IPS-18a (cell line): ENCODE results near the gene OPA3.

Source experiments
- H3K27ac ChIP-seq: one replicate; pipeline ENCODE4 v1.5.1; 2013; ENCODE audit warnings: low read length
- H3K27me3 ChIP-seq: one replicate; pipeline ENCODE4 v1.6.1; 2013; ENCODE audit warnings: mild to moderate bottlenecking, low read length; ENCODE audit not compliant: control insufficient read depth, insufficient read depth
- H3K36me3 ChIP-seq: one replicate; pipeline ENCODE4 v1.6.1; 2013; ENCODE audit warnings: low read depth, low read length; ENCODE audit not compliant: control insufficient read depth
- H3K4me1 ChIP-seq: one replicate; pipeline ENCODE4 v1.6.1; 2013; ENCODE audit warnings: low read depth, low read length; ENCODE audit not compliant: control insufficient read depth
- H3K4me3 ChIP-seq: one replicate; pipeline ENCODE4 v1.5.1; 2013; ENCODE audit warnings: low read length
- H3K9ac ChIP-seq: one replicate; pipeline ENCODE4 v1.6.1; 2013; ENCODE audit warnings: mild to moderate bottlenecking, low read length, moderate library complexity
- H3K9me3 ChIP-seq: one replicate; pipeline ENCODE4 v1.6.1; 2013; ENCODE audit warnings: low read depth, low read length; ENCODE audit not compliant: control insufficient read depth

The OPA3 gene

GRCh38 chr19:45506246-45506988, 78.2 kb downstream of the OPA3 start:
- no peaks in the 10 kb centered on the region for H3K36me3 ChIP-seq
- no peaks in the 10 kb centered on the region for H3K9me3 ChIP-seq
- no peak overlapping the region for H3K27ac ChIP-seq
- H3K9ac ChIP-seq, result peak overlapping the region; percentile 88
- peaks cover 15% of the 10 kb centered on the region for H3K4me1 ChIP-seq
- peak overlapping the region; percentile 83 for H3K4me3 ChIP-seq
- no peaks in the 10 kb centered on the region for H3K27me3 ChIP-seq

- H3K36me3 ChIP-seq, result no peaks in the 10 kb centered on the region
- H3K4me1 ChIP-seq, result peaks cover 20% of the 10 kb centered on the region
- peak overlapping the region; percentile 36 for H3K9ac ChIP-seq
- peak overlapping the region; percentile 83 for H3K4me3 ChIP-seq
- H3K27ac ChIP-seq, result no peak overlapping the region
- H3K27me3 ChIP-seq, result peaks cover 2% of the 10 kb centered on the region
- H3K9me3 ChIP-seq, result no peaks in the 10 kb centered on the region
These were observed 78.7 kb downstream of the OPA3 start for GRCh38 chr19:45505996-45506245.

GRCh38 chr19:45505151-45505995, 79.2 kb downstream of the OPA3 start:
- no peak overlapping the region for H3K9ac ChIP-seq
- no peak overlapping the region for H3K4me3 ChIP-seq
- peaks cover 22% of the 10 kb centered on the region for H3K4me1 ChIP-seq
- no peaks in the 10 kb centered on the region for H3K9me3 ChIP-seq
- H3K27me3 ChIP-seq, result peaks cover 4% of the 10 kb centered on the region
- H3K36me3 ChIP-seq, result no peaks in the 10 kb centered on the region
- no peak overlapping the region for H3K27ac ChIP-seq

- H3K4me3 ChIP-seq, result no peak overlapping the region
- H3K9ac ChIP-seq, result no peak overlapping the region
- no peaks in the 10 kb centered on the region for H3K36me3 ChIP-seq
- H3K4me1 ChIP-seq, result peaks cover 18% of the 10 kb centered on the region
- H3K27ac ChIP-seq, result no peak overlapping the region
- H3K27me3 ChIP-seq, result peaks cover 14% of the 10 kb centered on the region
- no peaks in the 10 kb centered on the region for H3K9me3 ChIP-seq
These were observed 80.7 kb downstream of the OPA3 start for GRCh38 chr19:45503909-45504308.

GRCh38 chr19:45502111-45502510, 82.5 kb downstream of the OPA3 start:
- Histone ChIP-seq H3K27ac (no peak overlapping the region), H3K4me1 (peaks cover 28% of the 10 kb centered on the region), H3K9ac (no peak overlapping the region), H3K36me3 (no peaks in the 10 kb centered on the region), H3K27me3 (peaks cover 27% of the 10 kb centered on the region), H3K4me3 (no peak overlapping the region), H3K9me3 (no peaks in the 10 kb centered on the region)

- Histone ChIP-seq H3K4me3 (no peak overlapping the region), H3K4me1 (peaks cover 28% of the 10 kb centered on the region)
These were observed 82.9 kb downstream of the OPA3 start for GRCh38 chr19:45501730-45502014.

GRCh38 chr19:45500918-45501729, 83.5 kb downstream of the OPA3 start:
- Histone ChIP-seq H3K4me1 (peaks cover 28% of the 10 kb centered on the region), H3K27me3 (peaks cover 29% of the 10 kb centered on the region), H3K36me3 (no peaks in the 10 kb centered on the region), H3K9ac (no peak overlapping the region), H3K9me3 (no peaks in the 10 kb centered on the region), H3K4me3 (no peak overlapping the region), H3K27ac (no peak overlapping the region)

More at GRCh38 chr19:45501730-45502014, 82.9 kb downstream of the OPA3 start:
- H3K27ac ChIP-seq, result no peak overlapping the region
- no peak overlapping the region for H3K9ac ChIP-seq
- no peaks in the 10 kb centered on the region for H3K9me3 ChIP-seq
- H3K36me3 ChIP-seq, result no peaks in the 10 kb centered on the region
- peaks cover 27% of the 10 kb centered on the region for H3K27me3 ChIP-seq

- H3K4me3 ChIP-seq, result peak overlapping the region; percentile 46
- no peak overlapping the region for H3K27ac ChIP-seq
These were observed 85.1 kb downstream of the OPA3 start for GRCh38 chr19:45499196-45500180.

GRCh38 chr19:45498411-45499195, 86.0 kb downstream of the OPA3 start, which contains the start of gene PPM1N:
PPM1N (plus strand) TSS chr19:45498443; CDS start chr19:45498473, 30 bp downstream.
- Histone ChIP-seq H3K27me3 (peaks cover 42% of the 10 kb centered on the region), H3K9ac (peak within 1 kb of the TSS; percentile 31), H3K9me3 (no peaks in the 10 kb centered on the region), H3K4me1 (peaks cover 29% of the 10 kb centered on the region), H3K27ac (no peak within 1 kb of the TSS), H3K36me3 (no peaks in the 10 kb centered on the region), H3K4me3 (peak within 1 kb of the TSS; percentile 59)

More at GRCh38 chr19:45499196-45500180, 85.1 kb downstream of the OPA3 start:
- peaks cover 42% of the 10 kb centered on the region for H3K27me3 ChIP-seq
- H3K9me3 ChIP-seq, result no peaks in the 10 kb centered on the region
- H3K4me1 ChIP-seq, result peaks cover 29% of the 10 kb centered on the region
- H3K9ac ChIP-seq, result peak overlapping the region; percentile 31
- H3K36me3 ChIP-seq, result no peaks in the 10 kb centered on the region

GRCh38 chr19:45497791-45498190, 86.8 kb downstream of the OPA3 start:
- H3K36me3 ChIP-seq, result no peaks in the 10 kb centered on the region
- peak overlapping the region; percentile 46 for H3K4me3 ChIP-seq
- peaks cover 34% of the 10 kb centered on the region for H3K4me1 ChIP-seq
- no peaks in the 10 kb centered on the region for H3K9me3 ChIP-seq
- no peak overlapping the region for H3K27ac ChIP-seq
- no peak overlapping the region for H3K9ac ChIP-seq
- H3K27me3 ChIP-seq, result peaks cover 42% of the 10 kb centered on the region
